ENCODE results near the gene DNAJC24. TPM values are rescaled to one million over a fixed set of nuclear protein-coding genes. Genes with fewer than 3 reads are reported as not detected.

Gene DNAJC24
- total and polyA plus RNA-seq, 9 donors = 11.7 to 18.1 (median 13.4) TPM

DNA sequence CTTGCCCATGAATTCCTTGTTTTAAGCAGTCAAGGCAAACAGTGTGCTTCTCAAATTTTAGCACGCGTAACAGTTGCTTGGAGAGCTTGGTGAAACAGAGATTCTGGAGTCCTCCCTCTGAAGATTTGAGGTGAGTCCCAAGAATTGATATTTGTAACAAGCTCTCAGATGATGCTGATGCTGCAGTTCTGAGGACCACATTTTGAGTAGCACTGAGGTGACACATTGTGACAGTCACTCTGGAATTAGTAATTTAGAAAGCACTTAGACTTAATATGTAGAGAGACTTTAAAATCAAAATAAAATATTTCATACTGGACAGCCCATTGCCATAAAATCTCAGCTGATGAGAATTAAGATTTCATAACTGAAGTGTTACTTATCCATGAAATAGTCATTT, 38.5 kb downstream of the DNAJC24 start:
- Histone ChIP-seq H3K4me3 (ENCODE audit: low read length) (no peak overlapping the region), H3K27ac (ENCODE audit: low read length) (no peak overlapping the region), H3K36me3 (ENCODE audit: control insufficient read depth, insufficient read depth, low read length) (no peaks in the 10 kb centered on the region), H3K27me3 (ENCODE audit: control insufficient read depth, insufficient read depth, low read length) (no peaks in the 10 kb centered on the region), H3K4me1 (ENCODE audit: control insufficient read depth, insufficient read depth, low read length) (no peaks in the 10 kb centered on the region), H3K9me3 (replicated peaks; ENCODE audit: control insufficient read depth, low read depth, low read length) (no peaks in the 10 kb centered on the region)
- no CpG with 5 or more reads among the region's 2 CpGs for WGBS (ENCODE audit: insufficient coverage)
- DNase-seq = no peak

DNA sequence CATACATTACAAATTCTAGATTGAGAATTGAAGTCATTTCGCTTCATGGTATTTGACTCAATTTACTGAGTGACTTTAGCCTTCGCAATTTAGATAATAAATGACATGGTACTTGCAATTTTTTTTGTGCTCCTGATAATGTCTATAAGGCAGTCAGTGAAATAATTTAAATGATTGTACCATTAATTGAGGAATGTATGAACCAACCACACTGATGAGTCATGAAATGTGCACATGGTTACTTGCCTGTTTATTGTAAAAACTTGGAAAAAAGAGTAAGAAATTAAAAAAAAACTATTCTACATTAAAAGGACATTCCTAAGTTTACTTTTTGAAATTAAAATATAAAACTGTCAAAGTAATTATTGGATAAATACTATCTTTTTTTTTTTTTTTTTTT, 43.3 kb downstream of the DNAJC24 start:
- no peaks in the 10 kb centered on the region for H3K4me1 ChIP-seq (ENCODE audit: control insufficient read depth, insufficient read depth, low read length)
- H3K4me3 ChIP-seq (ENCODE audit: low read length) = no peak overlapping the region
- no peaks in the 10 kb centered on the region for H3K9me3 ChIP-seq (replicated peaks; ENCODE audit: control insufficient read depth, low read depth, low read length)
- DNase-seq = no peak
- no peak overlapping the region for H3K27ac ChIP-seq (ENCODE audit: low read length)
- WGBS (ENCODE audit: insufficient coverage) = no CpG with 5 or more reads among the region's 2 CpGs
- no peaks in the 10 kb centered on the region for H3K27me3 ChIP-seq (ENCODE audit: control insufficient read depth, insufficient read depth, low read length)
- H3K36me3 ChIP-seq (ENCODE audit: control insufficient read depth, insufficient read depth, low read length) = no peaks in the 10 kb centered on the region

DNA sequence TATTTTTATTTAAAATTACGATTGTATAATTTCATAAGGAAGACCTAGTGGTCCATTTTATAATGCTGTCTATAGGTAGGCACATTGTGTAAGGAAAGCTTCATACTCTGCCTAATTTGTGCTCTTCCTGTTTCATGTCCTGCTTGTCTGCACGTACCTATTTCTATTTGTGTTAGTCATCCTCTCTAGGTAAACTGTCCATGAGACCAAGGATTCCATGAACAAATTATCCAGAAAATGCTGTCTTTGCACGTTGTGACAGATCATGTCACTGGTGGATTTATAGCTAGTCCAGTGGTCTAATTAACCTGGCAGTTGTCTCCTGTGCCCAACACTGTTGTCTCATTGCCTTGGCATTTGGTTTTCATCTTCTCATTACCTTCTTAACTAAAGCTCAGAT, 44.7 kb downstream of the DNAJC24 start:
- Histone ChIP-seq H3K4me1 (ENCODE audit: control insufficient read depth, insufficient read depth, low read length) (no peaks in the 10 kb centered on the region), H3K27me3 (ENCODE audit: control insufficient read depth, insufficient read depth, low read length) (no peaks in the 10 kb centered on the region), H3K4me3 (ENCODE audit: low read length) (no peak overlapping the region), H3K36me3 (ENCODE audit: control insufficient read depth, insufficient read depth, low read length) (no peaks in the 10 kb centered on the region), H3K9me3 (replicated peaks; ENCODE audit: control insufficient read depth, low read depth, low read length) (no peaks in the 10 kb centered on the region), H3K27ac (ENCODE audit: low read length) (no peak overlapping the region)
- WGBS (ENCODE audit: insufficient coverage) = no CpG with 5 or more reads among the region's 3 CpGs
- no peak for DNase-seq

DNA sequence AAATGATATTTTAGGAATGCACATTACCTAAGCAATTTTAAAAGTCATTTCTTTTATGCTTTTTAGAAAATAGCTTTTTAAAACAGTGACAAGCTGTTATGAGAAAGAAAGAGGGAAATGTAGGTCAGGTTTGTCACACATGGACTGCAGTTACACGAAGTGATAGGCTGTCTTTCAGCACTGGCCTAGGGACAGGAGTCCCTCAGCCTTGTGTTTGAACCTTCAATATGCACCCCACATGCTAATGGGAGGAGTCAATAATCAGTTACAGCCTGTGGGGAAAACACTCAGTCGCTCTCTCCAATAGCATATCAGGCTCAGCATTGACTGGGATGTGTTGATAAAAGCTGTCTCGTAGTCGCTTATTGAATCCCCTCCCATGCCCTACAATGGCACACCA, 45.8 kb downstream of the DNAJC24 start:
- no CpG with 5 or more reads among the region's 4 CpGs for WGBS (ENCODE audit: insufficient coverage)
- H3K4me3 ChIP-seq (ENCODE audit: low read length) = no peak overlapping the region
- DNase-seq = no peak
- no peaks in the 10 kb centered on the region for H3K36me3 ChIP-seq (ENCODE audit: control insufficient read depth, insufficient read depth, low read length)
- no peaks in the 10 kb centered on the region for H3K27me3 ChIP-seq (ENCODE audit: control insufficient read depth, insufficient read depth, low read length)
- no peak overlapping the region for H3K27ac ChIP-seq (ENCODE audit: low read length)
- no peaks in the 10 kb centered on the region for H3K9me3 ChIP-seq (replicated peaks; ENCODE audit: control insufficient read depth, low read depth, low read length)
- H3K4me1 ChIP-seq (ENCODE audit: control insufficient read depth, insufficient read depth, low read length) = no peaks in the 10 kb centered on the region

- WGBS (ENCODE audit: insufficient coverage) = 50% methylated on average over 1 of the region's 1 CpG
- H3K27me3 ChIP-seq (ENCODE audit: control insufficient read depth, insufficient read depth, low read length) = no peaks in the 10 kb centered on the region
- H3K4me3 ChIP-seq (ENCODE audit: low read length) = no peak overlapping the region
- H3K4me1 ChIP-seq (ENCODE audit: control insufficient read depth, insufficient read depth, low read length) = no peaks in the 10 kb centered on the region
- H3K9me3 ChIP-seq (replicated peaks; ENCODE audit: control insufficient read depth, low read depth, low read length) = no peaks in the 10 kb centered on the region
- H3K36me3 ChIP-seq (ENCODE audit: control insufficient read depth, insufficient read depth, low read length) = no peaks in the 10 kb centered on the region
- DNase-seq = no peak
- H3K27ac ChIP-seq (ENCODE audit: low read length) = no peak overlapping the region
Observed at GRCh38 chr11:31417357-31417756, 47.7 kb downstream of the DNAJC24 start.

GRCh38 chr11:31417816-31418215, 48.2 kb downstream of the DNAJC24 start:
- Histone ChIP-seq H3K27me3 (ENCODE audit: control insufficient read depth, insufficient read depth, low read length) (no peaks in the 10 kb centered on the region), H3K4me1 (ENCODE audit: control insufficient read depth, insufficient read depth, low read length) (no peaks in the 10 kb centered on the region), H3K9me3 (replicated peaks; ENCODE audit: control insufficient read depth, low read depth, low read length) (no peaks in the 10 kb centered on the region), H3K36me3 (ENCODE audit: control insufficient read depth, insufficient read depth, low read length) (no peaks in the 10 kb centered on the region), H3K4me3 (ENCODE audit: low read length) (no peak overlapping the region), H3K27ac (ENCODE audit: low read length) (no peak overlapping the region)
- no peak for DNase-seq
- WGBS (ENCODE audit: insufficient coverage) = no CpG with 5 or more reads among the region's 2 CpGs

DNA sequence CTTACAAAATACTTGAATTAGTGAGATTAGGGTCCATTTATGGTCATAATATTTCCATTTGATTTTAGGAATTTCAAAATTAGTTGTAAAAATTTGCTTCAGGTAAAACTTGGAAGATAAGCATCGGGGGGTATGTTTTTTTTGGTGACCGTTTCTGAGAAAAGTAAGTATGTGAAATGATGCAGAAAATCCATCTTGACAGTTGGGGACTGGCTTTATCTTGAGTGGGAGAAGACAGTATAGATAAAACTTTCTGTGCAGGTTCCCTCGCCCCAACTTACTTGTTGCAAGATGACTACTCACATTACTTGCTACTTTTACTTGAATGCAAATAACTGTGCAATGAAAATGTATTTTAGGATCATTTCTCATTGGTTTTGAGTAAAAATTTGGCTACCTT, 49.5 kb downstream of the DNAJC24 start:
- Histone ChIP-seq H3K4me3 (ENCODE audit: low read length) (no peak overlapping the region), H3K9me3 (replicated peaks; ENCODE audit: control insufficient read depth, low read depth, low read length) (no peaks in the 10 kb centered on the region), H3K27ac (ENCODE audit: low read length) (no peak overlapping the region), H3K27me3 (ENCODE audit: control insufficient read depth, insufficient read depth, low read length) (no peaks in the 10 kb centered on the region), H3K36me3 (ENCODE audit: control insufficient read depth, insufficient read depth, low read length) (no peaks in the 10 kb centered on the region), H3K4me1 (ENCODE audit: control insufficient read depth, insufficient read depth, low read length) (no peaks in the 10 kb centered on the region)
- WGBS (ENCODE audit: insufficient coverage) = no CpG with 5 or more reads among the region's 3 CpGs
- DNase-seq = no peak

DNA sequence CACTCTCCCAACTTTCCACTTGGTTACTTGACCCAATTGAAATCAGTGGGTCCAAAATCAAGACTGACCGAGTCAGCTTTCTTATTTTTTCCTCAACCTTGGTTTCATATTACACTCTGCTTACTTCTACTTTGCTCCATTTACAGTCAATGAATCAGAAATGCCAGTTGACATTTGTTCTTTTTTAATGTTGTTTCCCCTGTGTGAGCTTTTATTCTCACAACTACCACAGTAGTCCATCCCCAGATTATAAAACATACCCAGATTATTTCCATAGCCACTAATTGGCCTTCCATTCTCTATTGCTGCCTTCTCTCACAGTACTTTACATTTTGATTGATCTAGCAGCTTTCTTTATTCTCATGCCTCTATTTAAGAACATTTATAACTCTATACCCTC, 50.0 kb downstream of the DNAJC24 start:
- Histone ChIP-seq H3K36me3 (ENCODE audit: control insufficient read depth, insufficient read depth, low read length) (no peaks in the 10 kb centered on the region), H3K4me1 (ENCODE audit: control insufficient read depth, insufficient read depth, low read length) (no peaks in the 10 kb centered on the region), H3K27me3 (ENCODE audit: control insufficient read depth, insufficient read depth, low read length) (no peaks in the 10 kb centered on the region), H3K9me3 (replicated peaks; ENCODE audit: control insufficient read depth, low read depth, low read length) (no peaks in the 10 kb centered on the region), H3K27ac (ENCODE audit: low read length) (no peak overlapping the region), H3K4me3 (ENCODE audit: low read length) (no peak overlapping the region)
- 17% methylated on average over 1 of the region's 1 CpG for WGBS (ENCODE audit: insufficient coverage)
- DNase-seq = no peak

DNA sequence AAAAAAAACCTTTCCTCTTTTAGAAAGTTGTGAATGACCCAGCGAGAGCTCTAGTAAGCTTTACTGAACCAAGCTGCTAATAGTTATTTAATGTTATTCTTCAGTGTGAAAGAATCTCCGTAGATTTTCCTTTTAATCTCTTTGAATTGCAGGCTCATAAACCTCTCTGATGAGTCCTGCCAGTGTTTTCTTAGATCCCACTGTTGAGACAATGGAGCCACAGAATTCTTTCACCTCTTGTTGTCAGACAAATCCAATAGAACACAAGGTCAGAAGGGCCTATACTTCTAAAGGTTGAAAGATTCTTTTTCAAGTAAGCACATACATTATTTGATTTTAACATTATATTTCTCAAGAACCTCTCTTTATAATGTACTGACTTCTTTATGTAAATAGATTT, 52.2 kb downstream of the DNAJC24 start:
- no peaks in the 10 kb centered on the region for H3K4me1 ChIP-seq (ENCODE audit: control insufficient read depth, insufficient read depth, low read length)
- H3K4me3 ChIP-seq (ENCODE audit: low read length) = no peak overlapping the region
- no peaks in the 10 kb centered on the region for H3K27me3 ChIP-seq (ENCODE audit: control insufficient read depth, insufficient read depth, low read length)
- H3K36me3 ChIP-seq (ENCODE audit: control insufficient read depth, insufficient read depth, low read length) = no peaks in the 10 kb centered on the region
- WGBS (ENCODE audit: insufficient coverage) = no CpG with 5 or more reads among the region's 2 CpGs
- no peak overlapping the region for H3K27ac ChIP-seq (ENCODE audit: low read length)
- no peak for DNase-seq
- no peaks in the 10 kb centered on the region for H3K9me3 ChIP-seq (replicated peaks; ENCODE audit: control insufficient read depth, low read depth, low read length)

DNA sequence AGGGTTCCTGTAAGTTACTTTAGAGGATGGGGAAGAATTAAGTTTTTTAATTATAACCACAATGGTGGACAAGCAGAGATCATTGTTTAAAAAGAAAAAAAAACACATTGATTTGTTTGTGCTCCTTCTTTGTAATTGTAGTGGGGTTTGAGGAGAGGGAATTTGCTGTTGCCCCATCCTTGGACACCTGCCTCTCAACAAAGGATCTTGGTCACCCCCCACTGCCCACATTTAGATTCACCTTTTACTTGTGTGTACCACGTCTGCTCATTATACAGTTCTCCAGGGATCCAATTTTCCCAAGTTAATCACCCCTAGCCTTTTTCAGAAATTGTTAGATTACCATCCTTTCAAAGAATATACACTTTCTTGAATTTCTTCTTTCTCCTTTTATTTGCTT, 53.0 kb downstream of the DNAJC24 start:
- Histone ChIP-seq H3K27me3 (ENCODE audit: control insufficient read depth, insufficient read depth, low read length) (no peaks in the 10 kb centered on the region), H3K4me3 (ENCODE audit: low read length) (no peak overlapping the region), H3K9me3 (replicated peaks; ENCODE audit: control insufficient read depth, low read depth, low read length) (no peaks in the 10 kb centered on the region), H3K4me1 (ENCODE audit: control insufficient read depth, insufficient read depth, low read length) (no peaks in the 10 kb centered on the region), H3K27ac (ENCODE audit: low read length) (no peak overlapping the region), H3K36me3 (ENCODE audit: control insufficient read depth, insufficient read depth, low read length) (no peaks in the 10 kb centered on the region)
- DNase-seq = no peak
- 100% methylated on average over 1 of the region's 1 CpG for WGBS (ENCODE audit: insufficient coverage)

DNA sequence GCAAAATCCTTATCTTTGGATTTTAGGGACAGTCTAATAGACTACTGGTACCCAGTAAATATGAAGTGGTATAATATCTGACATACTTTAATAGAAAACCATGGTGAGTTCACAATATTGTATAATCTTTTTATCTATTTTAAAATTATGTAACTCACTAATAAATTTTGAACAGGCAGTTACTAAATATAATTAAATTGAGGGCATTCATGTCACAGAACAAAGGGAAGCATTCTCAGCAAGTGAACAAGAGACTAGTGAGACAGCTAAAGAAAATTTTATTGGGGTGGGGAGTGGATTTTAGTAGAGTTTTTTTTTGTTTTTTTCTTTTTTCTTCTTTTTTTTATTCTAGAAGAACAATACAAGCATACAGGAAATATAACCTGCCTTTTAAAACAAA, 55.0 kb downstream of the DNAJC24 start:
- Histone ChIP-seq H3K9me3 (replicated peaks; ENCODE audit: control insufficient read depth, low read depth, low read length) (no peaks in the 10 kb centered on the region), H3K4me3 (ENCODE audit: low read length) (no peak overlapping the region), H3K36me3 (ENCODE audit: control insufficient read depth, insufficient read depth, low read length) (no peaks in the 10 kb centered on the region), H3K27ac (ENCODE audit: low read length) (no peak overlapping the region), H3K4me1 (ENCODE audit: control insufficient read depth, insufficient read depth, low read length) (no peaks in the 10 kb centered on the region), H3K27me3 (ENCODE audit: control insufficient read depth, insufficient read depth, low read length) (no peaks in the 10 kb centered on the region)
- DNase-seq = no peak

All from muscle of leg (tissue), 11 donors.